ENCODE measurements around the gene C10orf95. TPM values are rescaled to one million over a fixed set of nuclear protein-coding genes. Genes with fewer than 3 reads are reported as not detected.

Gene C10orf95
- total RNA-seq, 1 donor from 2014 or later = not detected

GRCh38 chr10:102437515-102437914 lies 13.8 kb downstream of the C10orf95 start:
- intact Hi-C loops (cut with micrococcal nuclease) = no loop called here
- no peak for TF ChIP-seq CTCF (IDR thresholded peaks at IDR 0.05; ENCODE audit: borderline replicate concordance)
- H3K4me3 ChIP-seq = no peak overlapping the region

GRCh38 chr10:102436312-102436711 lies 15.0 kb downstream of the C10orf95 start:
- Histone ChIP-seq H3K27ac (replicated peaks) (no peak overlapping the region), H3K27me3 (ENCODE audit: low read depth) (peaks cover 53% of the 10 kb centered on the region), H3K4me1 (peaks cover 16% of the 10 kb centered on the region), H3K4me3 (no peak overlapping the region), H3K9me3 (replicated peaks) (no peaks in the 10 kb centered on the region), H3K36me3 (no peaks in the 10 kb centered on the region)
- no peak for DNase-seq
- intact Hi-C loops (cut with micrococcal nuclease) = no loop called here
- TF ChIP-seq CTCF (IDR thresholded peaks at IDR 0.05; ENCODE audit: borderline replicate concordance) = no peak

More at GRCh38 chr10:102437515-102437914, 13.8 kb downstream of the C10orf95 start:
- H3K27me3 ChIP-seq (ENCODE audit: low read depth) = peaks cover 53% of the 10 kb centered on the region
- H3K36me3 ChIP-seq = no peaks in the 10 kb centered on the region
- no peak for DNase-seq
- H3K9me3 ChIP-seq (replicated peaks) = no peaks in the 10 kb centered on the region
- no peak overlapping the region for H3K27ac ChIP-seq (replicated peaks)
- H3K4me1 ChIP-seq = peaks cover 5% of the 10 kb centered on the region

DNA sequence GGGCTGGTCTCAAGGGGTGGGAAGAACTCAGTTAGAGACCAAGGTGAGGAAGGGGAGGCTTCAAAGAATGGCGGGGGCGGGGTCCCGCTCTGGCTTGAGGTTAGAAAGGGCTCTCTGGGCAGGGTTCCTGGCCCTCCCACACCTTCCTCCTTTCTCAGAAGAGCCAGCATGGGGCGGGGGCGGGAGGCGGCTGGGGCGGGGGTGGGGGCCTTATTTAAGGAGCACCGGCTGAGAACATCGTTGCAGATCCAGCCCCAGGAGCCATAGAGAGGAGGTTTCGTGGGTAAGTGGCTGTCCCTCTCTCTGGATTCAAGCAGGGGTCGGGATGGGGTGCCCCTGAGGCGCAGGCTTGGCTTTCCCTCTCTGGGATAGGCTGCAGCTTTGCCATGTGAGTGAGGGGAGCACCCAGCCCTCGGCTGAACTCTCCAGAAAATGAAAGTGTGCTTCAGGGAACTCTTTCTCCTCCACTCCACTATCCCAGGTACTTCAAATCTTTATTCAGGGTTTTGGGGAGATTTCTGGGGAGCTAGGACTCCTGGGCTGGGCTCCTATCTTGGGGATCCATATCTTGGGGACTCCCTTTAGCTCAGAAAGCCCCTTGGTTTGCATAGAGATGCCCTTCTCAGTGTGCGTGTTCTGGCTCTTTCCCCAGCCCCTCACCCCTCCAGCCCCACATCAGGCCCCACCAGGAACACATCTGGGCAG lies 15.7 kb downstream of the C10orf95 start:
- no peaks in the 10 kb centered on the region for H3K36me3 ChIP-seq
- no peaks in the 10 kb centered on the region for H3K9me3 ChIP-seq (replicated peaks)
- peaks cover 53% of the 10 kb centered on the region for H3K27me3 ChIP-seq (ENCODE audit: low read depth)
- no peak for TF ChIP-seq CTCF (IDR thresholded peaks at IDR 0.05; ENCODE audit: borderline replicate concordance)
- no peak for DNase-seq
- H3K27ac ChIP-seq (replicated peaks) = no peak overlapping the region
- peaks cover 19% of the 10 kb centered on the region for H3K4me1 ChIP-seq
- intact Hi-C loops (cut with micrococcal nuclease) = no loop called here
- peak overlapping the region; percentile 34 for H3K4me3 ChIP-seq

- peaks cover 53% of the 10 kb centered on the region for H3K27me3 ChIP-seq (ENCODE audit: low read depth)
- no peak overlapping the region for H3K27ac ChIP-seq (replicated peaks)
- no peaks in the 10 kb centered on the region for H3K36me3 ChIP-seq
- H3K9me3 ChIP-seq (replicated peaks) = no peaks in the 10 kb centered on the region
- H3K4me1 ChIP-seq = peaks cover 19% of the 10 kb centered on the region
- TF ChIP-seq CTCF (IDR thresholded peaks at IDR 0.05; ENCODE audit: borderline replicate concordance) = no peak
- H3K4me3 ChIP-seq = peak overlapping the region; percentile 34
- intact Hi-C loops (cut with micrococcal nuclease) = no loop called here
- DNase-seq = no peak
Measured at GRCh38 chr10:102435133-102435497, 16.2 kb downstream of the C10orf95 start.

- no peak for TF ChIP-seq CTCF (IDR thresholded peaks at IDR 0.05; ENCODE audit: borderline replicate concordance)
- Histone ChIP-seq H3K9me3 (replicated peaks) (no peaks in the 10 kb centered on the region), H3K4me3 (no peak overlapping the region), H3K4me1 (peaks cover 19% of the 10 kb centered on the region), H3K27me3 (ENCODE audit: low read depth) (peaks cover 50% of the 10 kb centered on the region), H3K27ac (replicated peaks) (no peak overlapping the region), H3K36me3 (no peaks in the 10 kb centered on the region)
- intact Hi-C loops (cut with micrococcal nuclease) = no loop called here
- no peak for DNase-seq
Measured at GRCh38 chr10:102434394-102435132, 16.8 kb downstream of the C10orf95 start.
